GM18502 (cell line): ENCODE measurements around the gene NOL4L.

Experiments
- ATAC-seq: cut with Tn5 transposase; IDR thresholded peaks from one replicate; pipeline ENCODE4 v1.9.1; 2021; ENCODE audit warnings: mild to moderate bottlenecking; ENCODE audit not compliant: unreplicated experiment, poor library complexity

NOL4L gene

DNA sequence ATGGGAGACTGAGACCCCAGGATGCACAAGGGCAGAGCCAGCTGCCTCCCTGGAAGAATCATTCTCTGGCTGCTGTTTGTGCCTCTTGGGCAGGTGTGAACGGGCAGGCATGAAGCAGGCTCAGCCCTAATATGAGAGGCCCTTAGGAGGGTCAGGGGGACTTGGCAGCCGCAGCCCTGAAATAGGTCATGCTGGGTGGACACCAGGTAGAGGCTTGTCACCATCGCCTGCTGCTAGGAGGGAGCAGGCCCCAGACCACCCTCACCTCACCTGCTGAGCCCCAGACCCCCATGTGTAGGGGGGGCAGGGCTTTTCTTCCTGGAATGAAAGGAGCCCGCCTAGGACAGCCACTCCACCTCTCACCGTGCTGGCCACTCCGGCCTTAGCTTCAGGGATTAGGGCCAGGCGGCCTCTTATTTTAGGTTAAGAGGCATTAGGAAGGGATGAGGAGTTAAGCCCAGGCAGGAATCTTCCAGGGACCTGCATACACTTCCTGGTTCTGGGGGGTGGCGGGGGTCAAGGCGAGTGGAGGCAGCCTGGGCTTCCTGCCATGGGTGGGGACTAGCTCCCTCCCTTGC, 134.6 kb downstream of the NOL4L start:
- ATAC-seq, result no peak

GRCh38 chr20:32449890-32450401, 135.2 kb downstream of the NOL4L start:
- no peak for ATAC-seq

DNA sequence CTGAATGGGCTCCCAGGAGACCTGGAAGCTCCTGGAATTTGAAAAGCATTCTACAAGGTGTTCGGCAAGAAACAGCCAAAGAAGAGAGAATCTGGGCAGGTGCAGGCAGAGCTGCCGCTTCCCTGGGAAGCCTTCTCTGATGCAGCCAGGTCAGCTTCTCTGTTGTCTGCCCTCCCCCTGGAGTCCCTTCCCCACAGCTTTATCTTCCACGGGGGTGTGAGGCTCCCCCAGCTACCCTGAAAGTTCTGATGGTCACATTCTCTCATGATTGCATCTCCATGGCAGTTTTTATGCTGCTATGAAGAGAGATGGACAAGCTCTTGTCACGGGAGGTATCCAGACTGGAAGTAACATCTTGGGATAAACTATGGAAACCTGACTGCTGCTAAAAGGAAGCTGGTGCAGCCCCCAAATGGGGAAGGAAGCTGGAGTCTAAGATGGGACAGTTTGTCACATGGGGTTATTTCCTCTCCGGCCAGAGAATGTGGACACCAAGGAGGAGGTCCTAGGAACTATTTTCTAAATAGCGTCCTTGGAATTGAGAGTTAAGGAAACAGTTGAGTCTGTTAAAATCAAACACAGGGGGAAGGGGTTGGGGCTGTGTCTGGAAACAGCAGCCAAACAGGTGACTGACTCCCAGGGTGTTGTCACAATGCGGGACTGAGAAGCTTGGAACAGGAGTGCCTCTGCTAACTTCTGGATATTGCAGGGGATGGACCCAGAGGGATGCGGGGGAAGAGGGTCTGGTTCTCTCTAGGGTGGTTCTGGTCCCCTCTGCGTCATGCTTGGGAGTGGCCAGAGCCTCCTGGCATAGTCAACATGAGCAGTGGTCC, 135.9 kb downstream of the NOL4L start:
- ATAC-seq, result no peak

DNA sequence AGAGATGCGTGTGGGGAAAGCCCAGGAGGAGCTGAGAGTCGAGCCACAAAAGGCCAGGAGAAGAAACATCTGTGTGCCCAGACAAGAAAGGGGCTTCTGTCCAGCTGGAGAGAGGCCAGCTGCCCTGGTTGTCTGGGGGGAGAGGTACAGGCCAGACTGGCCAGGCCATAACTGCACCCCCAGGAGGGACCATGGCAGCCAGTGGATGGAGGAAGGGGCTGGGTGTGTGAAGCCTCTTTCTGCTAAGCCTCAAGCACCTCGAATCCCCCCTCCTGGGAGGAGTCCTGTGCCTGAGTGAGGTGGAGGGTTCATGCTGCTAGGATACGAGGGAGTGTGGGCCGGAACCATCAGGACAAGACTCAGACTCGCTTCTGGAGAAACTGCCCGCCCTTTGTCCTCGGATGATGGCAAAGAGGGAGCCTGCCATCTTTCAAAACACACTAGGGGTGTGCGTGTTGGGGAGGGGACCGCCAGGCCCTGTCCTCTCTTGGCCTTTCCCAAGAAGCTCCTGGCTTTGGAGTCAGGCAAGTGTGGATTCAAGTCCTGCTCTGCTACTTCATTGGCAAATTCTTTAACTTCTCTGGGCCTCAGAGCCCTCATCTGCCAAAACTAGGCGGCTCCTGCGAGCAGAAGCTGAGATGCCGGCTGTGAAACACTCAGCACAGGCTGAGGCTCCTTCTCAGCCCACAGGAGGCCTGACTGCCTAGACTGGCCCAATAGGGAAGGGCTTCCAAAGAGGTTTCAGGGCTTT, 136.7 kb downstream of the NOL4L start:
- ATAC-seq, result no peak

DNA sequence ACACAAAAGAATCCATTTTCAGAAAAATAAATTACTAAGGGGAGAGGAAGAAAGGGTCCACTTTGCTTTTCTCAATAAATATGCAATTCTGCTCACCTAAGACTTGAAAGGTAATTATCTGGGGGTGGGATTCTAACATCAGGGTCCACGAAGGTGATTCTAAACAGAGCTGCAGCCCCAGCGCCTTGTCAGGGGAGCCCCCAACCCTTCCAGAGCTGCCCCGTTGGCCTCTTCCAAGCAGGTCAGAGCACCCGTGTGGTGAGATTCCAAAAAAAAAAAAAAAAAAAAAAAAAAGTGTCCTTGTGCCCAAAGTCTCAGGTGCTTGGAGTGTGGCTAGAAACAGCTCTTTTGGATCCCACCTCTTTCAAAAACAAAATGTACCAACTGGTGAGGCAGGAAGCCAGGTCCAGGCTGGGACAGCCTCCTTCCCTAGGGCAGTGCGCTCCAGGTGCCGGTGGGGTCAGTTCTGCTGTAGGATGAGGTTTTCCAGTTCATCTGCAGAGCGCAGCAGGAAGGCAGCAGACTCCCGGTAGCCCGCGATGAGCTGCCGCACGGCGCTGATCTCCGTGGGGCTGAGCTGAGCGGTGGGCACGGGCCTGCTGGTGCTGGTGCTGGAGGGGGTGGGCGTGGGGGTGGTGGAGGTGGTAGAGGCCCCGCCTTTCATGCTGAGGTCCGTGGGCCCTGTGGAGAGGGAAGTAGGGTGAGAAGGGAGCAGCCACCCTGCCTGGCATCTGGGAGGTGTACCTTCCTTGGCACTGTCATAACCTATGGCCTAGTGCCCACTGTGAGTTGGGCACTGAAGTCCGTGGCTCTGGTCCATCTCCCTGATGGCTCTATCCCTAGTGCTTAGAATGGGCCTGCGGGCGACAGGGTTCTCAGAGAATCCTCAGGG, 137.8 kb downstream of the NOL4L start:
- no peak for ATAC-seq

DNA sequence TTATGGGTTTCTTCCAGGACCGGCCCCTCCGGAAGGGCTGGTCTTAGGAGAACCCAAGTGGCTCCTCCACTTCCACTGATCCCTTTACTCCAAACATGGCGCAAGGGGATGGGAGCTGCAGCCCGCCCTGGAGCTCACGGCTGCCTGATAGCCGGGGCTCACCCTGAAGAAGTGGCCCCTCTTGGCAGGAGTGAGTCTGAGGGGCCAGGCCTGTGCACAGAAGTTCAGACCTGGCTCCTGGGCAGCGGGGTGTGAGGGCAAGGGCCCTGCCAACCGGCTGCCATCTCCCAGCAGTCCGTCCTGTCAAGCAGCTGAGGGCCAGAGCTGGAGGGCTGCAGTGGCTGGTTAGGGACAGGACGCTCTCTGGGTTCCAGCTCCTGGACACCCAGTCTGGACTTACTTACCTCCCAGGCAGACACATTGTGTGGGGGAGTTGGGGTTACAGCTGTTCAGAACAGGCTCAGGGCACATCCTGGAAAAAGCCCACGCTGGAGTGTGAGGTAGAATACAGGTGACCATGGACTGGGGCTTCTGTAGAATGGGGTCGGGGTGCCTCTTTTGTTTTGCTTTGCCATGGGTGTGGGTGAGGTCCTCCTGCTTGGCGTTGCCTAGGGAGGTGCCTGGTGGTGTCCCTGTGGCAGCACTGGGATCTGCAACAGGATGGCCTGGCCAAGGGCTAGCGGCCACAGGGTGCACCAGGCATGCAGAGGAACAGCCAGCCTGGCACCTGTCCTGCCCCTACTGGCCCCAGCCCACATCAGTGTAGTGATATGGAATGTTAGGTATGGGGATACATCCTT, 138.6 kb downstream of the NOL4L start:
- ATAC-seq, result no peak

GRCh38 chr20:32445539-32446273, 139.4 kb downstream of the NOL4L start:
- ATAC-seq, result no peak

GRCh38 chr20:32444474-32445220, 140.5 kb downstream of the NOL4L start:
- ATAC-seq, result no peak

GRCh38 chr20:32443386-32443974, 141.7 kb downstream of the NOL4L start:
- ATAC-seq, result no peak

GRCh38 chr20:32442630-32443373, 142.3 kb downstream of the NOL4L start:
- ATAC-seq, result no peak

DNA sequence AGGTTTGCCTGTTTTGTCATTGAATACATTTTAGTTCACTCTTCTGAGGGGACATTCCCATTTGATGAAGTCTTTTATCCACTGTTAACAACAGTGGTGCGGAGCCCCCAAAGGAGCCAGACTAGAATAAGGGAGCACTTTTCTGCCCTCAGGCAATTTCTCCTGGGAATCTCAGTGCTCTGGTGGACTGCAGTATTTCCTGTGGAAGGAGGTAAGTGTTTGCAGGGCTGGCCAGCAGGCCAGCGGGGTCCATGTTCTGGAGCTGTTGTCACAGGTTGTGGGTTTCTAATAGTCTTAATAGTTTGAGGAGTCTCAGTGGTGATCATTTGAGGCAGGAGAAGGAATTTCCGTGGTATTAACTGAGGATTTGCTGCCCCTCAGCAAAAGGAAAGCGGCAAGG, 143.5 kb downstream of the NOL4L start:
- no peak for ATAC-seq

DNA sequence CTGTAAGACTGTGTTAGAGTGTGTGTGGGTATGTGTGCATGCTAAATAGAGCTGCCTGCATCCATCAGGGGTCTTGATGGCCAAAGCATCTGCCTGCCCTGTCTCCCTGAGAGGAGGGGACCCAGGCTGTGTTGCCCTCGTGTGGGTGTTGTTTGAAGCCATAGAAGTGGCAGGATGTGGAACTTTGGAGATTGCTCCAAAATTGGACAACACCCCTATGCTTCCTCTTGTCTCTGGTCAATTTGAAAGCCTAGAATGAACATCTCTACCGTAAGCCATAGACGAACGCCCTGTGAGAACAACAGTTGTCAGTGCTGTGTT, 144.4 kb downstream of the NOL4L start:
- no peak for ATAC-seq

- no peak for ATAC-seq
These were observed 144.9 kb downstream of the NOL4L start for GRCh38 chr20:32440069-32440757.

DNA sequence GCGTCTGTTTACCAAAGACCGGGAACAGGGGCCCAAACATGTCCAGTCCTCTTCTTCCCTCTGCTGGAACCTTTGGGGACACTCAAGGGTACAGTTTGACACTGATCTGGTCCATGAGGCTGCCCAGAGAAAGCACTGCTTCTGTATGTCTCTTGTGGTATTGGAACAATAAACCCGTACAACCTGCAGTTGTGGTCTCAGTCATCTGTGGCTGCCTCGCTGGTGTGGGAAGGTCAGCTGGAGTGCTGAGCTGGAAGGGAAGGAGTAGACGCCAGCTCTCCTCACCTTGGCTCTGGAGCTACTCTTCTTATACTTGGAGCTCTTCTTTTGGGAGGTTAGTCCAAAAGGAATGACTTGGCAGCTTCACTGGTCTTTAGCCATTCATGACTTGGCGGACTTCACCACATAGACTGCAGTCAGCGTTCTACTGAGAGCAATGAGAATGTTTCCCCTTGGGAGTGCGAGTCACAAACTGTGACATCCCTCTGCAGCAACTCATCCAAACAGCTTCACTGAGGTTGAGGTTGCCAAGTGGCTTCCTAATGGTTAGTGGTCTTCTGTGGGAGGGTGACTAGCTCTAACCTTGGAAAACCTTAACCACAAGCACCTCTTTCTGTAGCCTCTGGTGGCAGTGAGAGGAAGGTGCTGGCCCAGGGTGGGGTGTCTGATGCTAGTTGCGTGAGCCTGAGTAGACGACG, 145.9 kb downstream of the NOL4L start:
- ATAC-seq, result no peak

- ATAC-seq, result no peak
These were observed 146.7 kb downstream of the NOL4L start for GRCh38 chr20:32438331-32438858.
